ENCODE results near the gene MRPL55.

MRPL55 gene

GRCh38 chr1:228082918-228083870 lies 25.9 kb downstream of the MRPL55 start:
- Histone ChIP-seq H3K4me1 (ENCODE audit: insufficient read depth, low read length, severe bottlenecking) (peaks cover 57% of the 10 kb centered on the region), H3F3A (ENCODE audit: insufficient read depth, low read length) (no peaks in the 10 kb centered on the region), H2AFZ (ENCODE audit: low read length) (no peak overlapping the region), H4K20me1 (ENCODE audit: insufficient read depth, low read length) (no peaks in the 10 kb centered on the region), H3K27me3 (ENCODE audit: insufficient read depth, low read length) (no peaks in the 10 kb centered on the region), H3K36me3 (ENCODE audit: insufficient read depth, low read length) (peaks cover 6% of the 10 kb centered on the region), H3K27ac (ENCODE audit: low read depth, low read length, poor library complexity, severe bottlenecking) (peak overlapping the region; percentile 43), H3K9me3 (ENCODE audit: low read length) (no peaks in the 10 kb centered on the region), H3K9ac (ENCODE audit: low read length) (peak overlapping the region; percentile 89), H3K79me2 (ENCODE audit: insufficient read depth, low read length) (peaks cover 56% of the 10 kb centered on the region), H3K9me2 (ENCODE audit: low read depth, low read length) (no peaks in the 10 kb centered on the region), H3K4me3 (ENCODE audit: low read depth, low read length, poor library complexity, severe bottlenecking) (peak overlapping the region; percentile 92), H3K4me2 (ENCODE audit: low read length) (peak overlapping the region; percentile 96)
- TF ChIP-seq EZH2 (IDR thresholded peaks at IDR 0.05; ENCODE audit: borderline replicate concordance, low read length): no peak
- TF ChIP-seq, protein P1, sequence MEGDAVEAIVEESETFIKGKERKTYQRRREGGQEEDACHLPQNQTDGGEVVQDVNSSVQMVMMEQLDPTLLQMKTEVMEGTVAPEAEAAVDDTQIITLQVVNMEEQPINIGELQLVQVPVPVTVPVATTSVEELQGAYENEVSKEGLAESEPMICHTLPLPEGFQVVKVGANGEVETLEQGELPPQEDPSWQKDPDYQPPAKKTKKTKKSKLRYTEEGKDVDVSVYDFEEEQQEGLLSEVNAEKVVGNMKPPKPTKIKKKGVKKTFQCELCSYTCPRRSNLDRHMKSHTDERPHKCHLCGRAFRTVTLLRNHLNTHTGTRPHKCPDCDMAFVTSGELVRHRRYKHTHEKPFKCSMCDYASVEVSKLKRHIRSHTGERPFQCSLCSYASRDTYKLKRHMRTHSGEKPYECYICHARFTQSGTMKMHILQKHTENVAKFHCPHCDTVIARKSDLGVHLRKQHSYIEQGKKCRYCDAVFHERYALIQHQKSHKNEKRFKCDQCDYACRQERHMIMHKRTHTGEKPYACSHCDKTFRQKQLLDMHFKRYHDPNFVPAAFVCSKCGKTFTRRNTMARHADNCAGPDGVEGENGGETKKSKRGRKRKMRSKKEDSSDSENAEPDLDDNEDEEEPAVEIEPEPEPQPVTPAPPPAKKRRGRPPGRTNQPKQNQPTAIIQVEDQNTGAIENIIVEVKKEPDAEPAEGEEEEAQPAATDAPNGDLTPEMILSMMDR (IDR thresholded peaks at IDR 0.05; ENCODE audit: low read length): no peak

DNA sequence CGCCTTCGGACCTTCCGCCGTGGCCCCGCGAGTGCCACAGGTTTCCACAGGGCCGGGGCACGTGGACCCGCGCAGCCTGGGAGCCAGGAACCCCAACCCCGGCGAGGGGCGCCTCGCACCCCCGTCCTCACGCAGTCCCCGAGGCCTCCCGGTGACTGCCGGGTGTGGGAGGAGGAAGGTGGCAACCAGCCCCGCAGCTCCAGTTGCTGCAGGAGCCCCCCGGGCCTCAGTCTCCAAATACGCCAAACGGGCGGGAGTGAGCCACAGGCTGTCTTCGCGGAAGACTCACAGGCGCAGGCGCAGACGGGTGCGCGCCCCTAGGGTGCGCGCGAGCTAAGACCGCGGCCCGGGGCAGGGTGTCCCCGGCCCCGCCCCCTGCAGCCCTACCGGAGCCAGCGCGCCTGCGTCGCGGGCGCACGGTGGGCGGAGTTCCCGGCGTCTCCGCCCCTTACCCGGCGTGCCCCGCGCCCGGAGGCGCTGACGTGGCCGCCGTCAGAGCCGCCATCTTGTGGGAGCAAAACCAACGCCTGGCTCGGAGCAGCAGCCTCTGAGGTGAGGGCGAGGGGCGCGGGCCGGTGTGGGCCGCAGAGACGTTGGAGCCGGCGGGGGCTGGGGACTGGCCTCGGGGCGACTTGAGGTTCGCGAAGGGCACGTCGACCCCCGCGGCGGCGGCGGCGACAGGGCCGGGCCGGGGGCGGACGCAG lies 26.7 kb downstream of the MRPL55 start, which contains the start of gene ARF1:
Gene ARF1, plus strand, starts transcription at position 495 of the 704 bp plus-strand sequence. CDS start 14,407 bp downstream, outside the sequence.
- Histone ChIP-seq H2AFZ (ENCODE audit: low read length) (no peak within 1 kb of the TSS), H3K27me3 (ENCODE audit: insufficient read depth, low read length) (no peaks in the 10 kb centered on the region), H3K9me3 (ENCODE audit: low read length) (no peaks in the 10 kb centered on the region), H3F3A (ENCODE audit: insufficient read depth, low read length) (no peaks in the 10 kb centered on the region), H4K20me1 (ENCODE audit: insufficient read depth, low read length) (no peaks in the 10 kb centered on the region), H3K79me2 (ENCODE audit: insufficient read depth, low read length) (peaks cover 48% of the 10 kb centered on the region), H3K9ac (ENCODE audit: low read length) (peak within 1 kb of the TSS; percentile 99), H3K4me1 (ENCODE audit: insufficient read depth, low read length, severe bottlenecking) (peaks cover 49% of the 10 kb centered on the region), H3K4me2 (ENCODE audit: low read length) (peak within 1 kb of the TSS; percentile 96), H3K36me3 (ENCODE audit: insufficient read depth, low read length) (no peaks in the 10 kb centered on the region; the same call in none of the 2 replicates), H3K9me2 (ENCODE audit: low read depth, low read length) (no peaks in the 10 kb centered on the region), H3K27ac (ENCODE audit: low read depth, low read length, poor library complexity, severe bottlenecking) (peak within 1 kb of the TSS; percentile 43), H3K4me3 (ENCODE audit: low read depth, low read length, poor library complexity, severe bottlenecking) (peak within 1 kb of the TSS; percentile 92)
- TF ChIP-seq, protein P1 (IDR thresholded peaks at IDR 0.05; ENCODE audit: low read length): no peak
- no peak for TF ChIP-seq EZH2 (IDR thresholded peaks at IDR 0.05; ENCODE audit: borderline replicate concordance, low read length)

GRCh38 chr1:228081578-228082213 lies 27.4 kb downstream of the MRPL55 start:
- H3K79me2 ChIP-seq (ENCODE audit: insufficient read depth, low read length): peaks cover 41% of the 10 kb centered on the region
- H2AFZ ChIP-seq (ENCODE audit: low read length): no peak overlapping the region

More at GRCh38 chr1:228081578-228082213, 27.4 kb downstream of the MRPL55 start:
- peaks cover 42% of the 10 kb centered on the region for H3K4me1 ChIP-seq (ENCODE audit: insufficient read depth, low read length, severe bottlenecking)
- no peaks in the 10 kb centered on the region for H4K20me1 ChIP-seq (ENCODE audit: insufficient read depth, low read length)
- H3K9me2 ChIP-seq (ENCODE audit: low read depth, low read length): no peaks in the 10 kb centered on the region
- H3K27me3 ChIP-seq (ENCODE audit: insufficient read depth, low read length): no peaks in the 10 kb centered on the region
- H3K27ac ChIP-seq (ENCODE audit: low read depth, low read length, poor library complexity, severe bottlenecking): no peak overlapping the region
- H3K9ac ChIP-seq (ENCODE audit: low read length): peak overlapping the region; percentile 99
- peak overlapping the region; percentile 88 for H3K4me2 ChIP-seq (ENCODE audit: low read length)
- TF ChIP-seq, protein P1 (IDR thresholded peaks at IDR 0.05; ENCODE audit: low read length): no peak
- TF ChIP-seq EZH2 (IDR thresholded peaks at IDR 0.05; ENCODE audit: borderline replicate concordance, low read length): no peak
- H3K36me3 ChIP-seq (ENCODE audit: insufficient read depth, low read length): no peaks in the 10 kb centered on the region; the same call in none of the 2 replicates
- no peaks in the 10 kb centered on the region for H3F3A ChIP-seq (ENCODE audit: insufficient read depth, low read length)
- H3K9me3 ChIP-seq (ENCODE audit: low read length): no peaks in the 10 kb centered on the region
- peak overlapping the region; percentile 92 for H3K4me3 ChIP-seq (ENCODE audit: low read depth, low read length, poor library complexity, severe bottlenecking)

All from OCI-LY1 (cell line).